Endothelial cell (in vitro differentiated cells): ENCODE measurements around the gene PCDHB11. TPM values are rescaled to one million over a fixed set of nuclear protein-coding genes. Genes with fewer than 3 reads are reported as not detected.
"Not testable (repeated sequence)": the region's sequence is repeated elsewhere in the genome, so short reads cannot be mapped to it uniquely, and the experiment has no call there.

Source experiments
- DNase-seq: peaks from one replicate; pipeline ENCODE4 v3.0.0; 2021; ENCODE audit warnings: low spot score
- H3K27ac Mint-ChIP-seq: one replicate; pipeline ENCODE4 v1.8.0; 2021; ENCODE audit warnings: mixed read lengths, inconsistent platforms; ENCODE audit not compliant: unreplicated experiment
- H3K27me3 Mint-ChIP-seq: one replicate; pipeline ENCODE4 v1.8.0; 2021; ENCODE audit warnings: mild to moderate bottlenecking, moderate library complexity, mixed read lengths, inconsistent platforms; ENCODE audit not compliant: unreplicated experiment
- H3K36me3 Mint-ChIP-seq: one replicate; pipeline ENCODE4 v1.8.0; 2021; ENCODE audit warnings: mild to moderate bottlenecking, low read depth, mixed read lengths, inconsistent platforms; ENCODE audit not compliant: unreplicated experiment
- H3K4me1 Mint-ChIP-seq: one replicate; pipeline ENCODE4 v1.8.0; 2021; ENCODE audit warnings: mild to moderate bottlenecking, mixed read lengths, inconsistent platforms; ENCODE audit not compliant: unreplicated experiment
- H3K4me3 Mint-ChIP-seq: one replicate; pipeline ENCODE4 v1.8.0; 2021; ENCODE audit warnings: mild to moderate bottlenecking, mixed read lengths, inconsistent platforms; ENCODE audit not compliant: unreplicated experiment
- H3K9me3 Mint-ChIP-seq: one replicate; pipeline ENCODE4 v1.8.0; 2021; ENCODE audit warnings: mixed read lengths, inconsistent platforms; ENCODE audit not compliant: unreplicated experiment
- CTCF ChIP-seq: fragments of 200-600 bp; sonication (generic); IDR thresholded peaks from one replicate; pipeline ENCODE4 v1.5.0; 2021; ENCODE audit warnings: antibody characterized with exemption; ENCODE audit not compliant: unreplicated experiment
- total RNA-seq: library from RNA; stranded (reverse); fragmentation: NEBNext Ultra II Directional; extraction: Animal tissue kit (Norgen Biotek cat#: 25700); gene quantifications from one replicate; pipeline ENCODE4 v1.2.1, GENCODE V29; 2021; ENCODE audit not compliant: unreplicated experiment

Gene PCDHB11
- total RNA-seq, 1 donor from 2014 or later, result 6.4 TPM

- Mint-ChIP-seq H3K4me3 (peak overlapping the region; percentile 59), H3K36me3 (peaks cover 38% of the 10 kb centered on the region), H3K9me3 (peaks cover 16% of the 10 kb centered on the region), H3K27ac (no peak overlapping the region), H3K4me1 (no peaks in the 10 kb centered on the region), H3K27me3 (peaks cover 9% of the 10 kb centered on the region)
- TF ChIP-seq CTCF, result no peak
- DNase-seq, result no peak
These were observed 34.8 kb downstream of the PCDHB11 start for GRCh38 chr5:141234109-141234667.

GRCh38 chr5:141235922-141236321 is 36.5 kb downstream of the PCDHB11 start:
- Mint-ChIP-seq H3K9me3 (peaks cover 22% of the 10 kb centered on the region), H3K36me3 (peaks cover 44% of the 10 kb centered on the region)

GRCh38 chr5:141236516-141237313 is 37.3 kb downstream of the PCDHB11 start:
- no peaks in the 10 kb centered on the region for H3K4me1 Mint-ChIP-seq
- peaks cover 14% of the 10 kb centered on the region for H3K27me3 Mint-ChIP-seq
- DNase-seq, result no peak
- H3K4me3 Mint-ChIP-seq, result peak overlapping the region; percentile 78
- peaks cover 24% of the 10 kb centered on the region for H3K9me3 Mint-ChIP-seq
- TF ChIP-seq CTCF, result no peak
- H3K36me3 Mint-ChIP-seq, result peaks cover 39% of the 10 kb centered on the region
- peak overlapping the region; percentile 42 for H3K27ac Mint-ChIP-seq

More at GRCh38 chr5:141235922-141236321, 36.5 kb downstream of the PCDHB11 start:
- H3K27ac Mint-ChIP-seq, H3K4me1 Mint-ChIP-seq, DNase-seq: not testable (repeated sequence)
- H3K4me3 Mint-ChIP-seq, result peak overlapping the region; percentile 70
- H3K27me3 Mint-ChIP-seq, result peaks cover 12% of the 10 kb centered on the region

- Mint-ChIP-seq H3K27me3 (peaks cover 14% of the 10 kb centered on the region), H3K9me3 (peaks cover 44% of the 10 kb centered on the region), H3K4me1 (peaks cover 4% of the 10 kb centered on the region), H3K27ac (no peak overlapping the region), H3K36me3 (peaks cover 41% of the 10 kb centered on the region), H3K4me3 (no peak overlapping the region)
- TF ChIP-seq CTCF, result no peak
- DNase-seq, result no peak
These were observed 42.1 kb downstream of the PCDHB11 start for GRCh38 chr5:141241496-141241895.

- peak within 1 kb of the TSS; percentile 87 for H3K4me3 Mint-ChIP-seq
- peaks cover 58% of the 10 kb centered on the region for H3K9me3 Mint-ChIP-seq
- H3K27me3 Mint-ChIP-seq, result peaks cover 18% of the 10 kb centered on the region
- peak within 1 kb of the TSS; percentile 43 for H3K27ac Mint-ChIP-seq
- no peak for TF ChIP-seq CTCF
- peak; percentile 28 for DNase-seq
- peaks cover 67% of the 10 kb centered on the region for H3K36me3 Mint-ChIP-seq
- H3K4me1 Mint-ChIP-seq, result peaks cover 4% of the 10 kb centered on the region
These were observed 45.9 kb downstream of the PCDHB11 start, which contains the start of gene PCDHB15 for GRCh38 chr5:141245250-141245717. PCDHB15 (plus strand) TSS chr5:141245395; CDS start chr5:141245579, 184 bp downstream.

GRCh38 chr5:141246971-141247370 is 47.5 kb downstream of the PCDHB11 start:
- not testable (repeated sequence) for H3K4me3 Mint-ChIP-seq
- H3K36me3 Mint-ChIP-seq, result peaks cover 63% of the 10 kb centered on the region

GRCh38 chr5:141247434-141247833 is 48.0 kb downstream of the PCDHB11 start:
- H3K27me3 Mint-ChIP-seq, H3K4me1 Mint-ChIP-seq, H3K27ac Mint-ChIP-seq, DNase-seq: not testable (repeated sequence)
- Mint-ChIP-seq H3K9me3 (peaks cover 45% of the 10 kb centered on the region), H3K4me3 (peak overlapping the region; percentile 85), H3K36me3 (peaks cover 58% of the 10 kb centered on the region)

More at GRCh38 chr5:141246971-141247370, 47.5 kb downstream of the PCDHB11 start:
- Mint-ChIP-seq H3K27me3 (peaks cover 11% of the 10 kb centered on the region), H3K9me3 (peaks cover 47% of the 10 kb centered on the region)
- not testable (repeated sequence) for H3K27ac Mint-ChIP-seq, H3K4me1 Mint-ChIP-seq, DNase-seq
